IMR-90 (cell line): Measurements from ENCODE around the gene UBR4.

ENCODE experiments used
- CEBPB ChIP-seq: IDR thresholded peaks from 2 replicates; pipeline ENCODE4 v1.6.1; 2012; ENCODE audit warnings: low read depth, low read length, improper control_type of control experiment
- CHD1 ChIP-seq: IDR thresholded peaks from 2 replicates; pipeline ENCODE4 v1.6.1; 2012; ENCODE audit warnings: low read depth, low read length, improper control_type of control experiment
- MXI1 ChIP-seq: IDR thresholded peaks from 2 replicates; pipeline ENCODE4 v1.6.1; 2012; ENCODE audit warnings: low read depth, mild to moderate bottlenecking, low read length, moderate library complexity, borderline replicate concordance
- NFE2L2 ChIP-seq: fragments of 150-350 bp; IDR thresholded peaks from 2 replicates; pipeline ENCODE4 v1.6.1; 2016; ENCODE audit warnings: low read depth, mild to moderate bottlenecking, low read length
- POLR2A ChIP-seq: IDR thresholded peaks from 2 replicates; pipeline ENCODE4 v1.6.1; 2012; ENCODE audit warnings: mild to moderate bottlenecking, low read depth, low read length
- RAD21 ChIP-seq: IDR thresholded peaks from 2 replicates; pipeline ENCODE4 v1.6.1; 2012; ENCODE audit warnings: low read length, improper control_type of control experiment
- RFX5 ChIP-seq: IDR thresholded peaks from 2 replicates; pipeline ENCODE4 v1.8.0; 2012; ENCODE audit warnings: low read depth, mild to moderate bottlenecking, low read length, moderate library complexity
- SMC3 ChIP-seq: fragments of 150-350 bp; IDR thresholded peaks from 2 replicates; pipeline ENCODE4 v1.6.1; 2016; ENCODE audit warnings: low read depth, mild to moderate bottlenecking, antibody characterized with exemption, low read length, moderate library complexity
- TF ChIP-seq, protein P1 (sequence below): conservative IDR thresholded peaks from 2 replicates; pipeline ENCODE4 v1.5.1; 2012; ENCODE audit warnings: mild to moderate bottlenecking, low read depth, low read length, improper control_type of control experiment

DNA sequence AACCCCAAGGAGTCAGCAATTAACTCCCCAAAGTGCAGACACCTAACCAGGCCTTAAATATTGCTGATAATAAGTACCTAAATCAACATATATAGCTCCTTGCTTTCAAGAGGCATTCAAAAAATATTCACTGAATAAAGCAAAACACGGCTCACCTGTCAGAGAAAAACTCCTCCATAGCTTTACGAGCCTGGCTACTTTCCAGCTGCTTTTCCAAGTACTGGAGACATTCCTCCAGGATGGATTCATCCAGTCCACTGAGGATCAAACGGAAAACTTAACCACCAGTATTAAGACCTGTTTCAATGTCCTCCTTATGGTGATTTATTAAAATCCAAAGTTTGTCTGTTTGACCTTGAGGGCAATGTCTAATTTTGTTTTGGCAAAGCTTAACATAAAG lies 44.6 kb downstream of the UBR4 start:
- TF ChIP-seq, protein P1, sequence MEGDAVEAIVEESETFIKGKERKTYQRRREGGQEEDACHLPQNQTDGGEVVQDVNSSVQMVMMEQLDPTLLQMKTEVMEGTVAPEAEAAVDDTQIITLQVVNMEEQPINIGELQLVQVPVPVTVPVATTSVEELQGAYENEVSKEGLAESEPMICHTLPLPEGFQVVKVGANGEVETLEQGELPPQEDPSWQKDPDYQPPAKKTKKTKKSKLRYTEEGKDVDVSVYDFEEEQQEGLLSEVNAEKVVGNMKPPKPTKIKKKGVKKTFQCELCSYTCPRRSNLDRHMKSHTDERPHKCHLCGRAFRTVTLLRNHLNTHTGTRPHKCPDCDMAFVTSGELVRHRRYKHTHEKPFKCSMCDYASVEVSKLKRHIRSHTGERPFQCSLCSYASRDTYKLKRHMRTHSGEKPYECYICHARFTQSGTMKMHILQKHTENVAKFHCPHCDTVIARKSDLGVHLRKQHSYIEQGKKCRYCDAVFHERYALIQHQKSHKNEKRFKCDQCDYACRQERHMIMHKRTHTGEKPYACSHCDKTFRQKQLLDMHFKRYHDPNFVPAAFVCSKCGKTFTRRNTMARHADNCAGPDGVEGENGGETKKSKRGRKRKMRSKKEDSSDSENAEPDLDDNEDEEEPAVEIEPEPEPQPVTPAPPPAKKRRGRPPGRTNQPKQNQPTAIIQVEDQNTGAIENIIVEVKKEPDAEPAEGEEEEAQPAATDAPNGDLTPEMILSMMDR = no peak
- TF ChIP-seq RFX5 (no peak), POLR2A (no peak), RAD21 (no peak), SMC3 (no peak), CHD1 (no peak), MXI1 (no peak), NFE2L2 (no peak), CEBPB (no peak)
